ENCODE data around the gene BPNT1. TPM values are rescaled to one million over a fixed set of nuclear protein-coding genes. Genes with fewer than 3 reads are reported as not detected.
"Not testable (repeated sequence)": the region's sequence is repeated elsewhere in the genome, so short reads cannot be mapped to it uniquely, and the experiment has no call there.

BPNT1 gene, protein sequence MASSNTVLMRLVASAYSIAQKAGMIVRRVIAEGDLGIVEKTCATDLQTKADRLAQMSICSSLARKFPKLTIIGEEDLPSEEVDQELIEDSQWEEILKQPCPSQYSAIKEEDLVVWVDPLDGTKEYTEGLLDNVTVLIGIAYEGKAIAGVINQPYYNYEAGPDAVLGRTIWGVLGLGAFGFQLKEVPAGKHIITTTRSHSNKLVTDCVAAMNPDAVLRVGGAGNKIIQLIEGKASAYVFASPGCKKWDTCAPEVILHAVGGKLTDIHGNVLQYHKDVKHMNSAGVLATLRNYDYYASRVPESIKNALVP
- 45.5 and 51.5 TPM in 2 replicates for polyA plus RNA-seq (2014; cell fraction: cytosol; rRNA removed)
- 18.1 and 21.8 TPM in 2 replicates for polyA plus RNA-seq (2014; cell fraction: nucleus; rRNA removed)

- peak; percentile 93 for DNase-seq (ENCODE audit: low spot score)
Measured at GRCh38 chr1:220089650-220090556, at the start of gene BPNT1. Gene BPNT1, minus strand, starts transcription at chr1:220089788. Its CDS starts 9,942 bp downstream, at chr1:220079846.

GRCh38 chr1:220137019-220137786, 47.6 kb upstream of the BPNT1 start:
- no peak for DNase-seq (ENCODE audit: low spot score)

DNA sequence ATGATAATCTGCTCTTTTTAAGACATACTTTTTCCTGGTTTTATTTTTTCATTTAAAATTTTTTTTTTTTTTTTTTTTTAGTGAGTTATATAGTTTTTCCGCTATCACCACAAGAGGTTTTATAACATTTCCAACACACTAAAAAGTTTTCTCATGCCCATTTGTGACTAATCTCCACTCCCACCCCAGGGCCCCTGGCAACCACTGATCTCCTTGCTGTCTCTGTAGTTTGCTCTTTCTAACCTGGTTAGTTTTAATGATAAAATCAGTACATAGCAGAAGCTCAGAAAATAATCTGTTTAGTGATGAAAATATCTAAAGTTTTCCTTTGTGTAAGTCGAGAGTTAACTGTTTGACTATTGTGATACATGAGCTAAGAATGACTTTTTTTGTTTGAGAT, 46.2 kb upstream of the BPNT1 start:
- no peak for DNase-seq (ENCODE audit: low spot score)

DNA sequence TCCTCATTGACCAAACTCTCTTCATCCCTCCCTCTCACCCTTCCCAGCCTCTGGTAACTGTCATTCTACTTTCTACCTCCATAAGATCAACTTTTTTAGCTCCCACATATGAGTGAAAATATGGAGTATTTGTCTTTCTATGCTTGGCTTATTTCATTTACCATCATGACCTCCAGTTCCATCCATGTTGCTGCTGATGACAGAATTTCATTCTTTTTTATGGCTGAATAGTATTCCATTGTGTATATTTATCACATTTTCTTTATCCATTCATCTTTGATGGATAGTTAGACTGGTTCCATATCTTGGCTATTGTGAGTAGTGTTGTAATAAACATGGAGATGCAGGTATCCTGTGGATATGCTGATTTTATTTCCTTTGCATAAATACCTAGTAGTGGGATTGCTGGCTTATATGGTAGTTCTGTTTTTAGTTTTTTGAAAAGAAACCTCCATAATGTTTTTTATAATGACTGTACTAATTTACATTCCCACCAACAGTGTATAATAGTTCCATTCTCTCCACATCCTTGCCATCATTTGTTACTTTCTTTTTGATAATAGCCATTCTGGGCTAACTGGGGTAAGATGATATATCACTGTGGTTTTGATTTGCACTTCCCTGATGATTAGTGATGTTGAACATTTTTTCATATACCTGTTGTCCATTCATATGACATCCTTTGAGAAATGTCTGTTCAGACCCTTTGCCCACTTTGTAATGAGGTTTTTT, 40.1 kb upstream of the BPNT1 start:
- DNase-seq (ENCODE audit: low spot score): no peak

GRCh38 chr1:220127076-220127475, 37.5 kb upstream of the BPNT1 start:
- DNase-seq (ENCODE audit: low spot score): no peak

DNA sequence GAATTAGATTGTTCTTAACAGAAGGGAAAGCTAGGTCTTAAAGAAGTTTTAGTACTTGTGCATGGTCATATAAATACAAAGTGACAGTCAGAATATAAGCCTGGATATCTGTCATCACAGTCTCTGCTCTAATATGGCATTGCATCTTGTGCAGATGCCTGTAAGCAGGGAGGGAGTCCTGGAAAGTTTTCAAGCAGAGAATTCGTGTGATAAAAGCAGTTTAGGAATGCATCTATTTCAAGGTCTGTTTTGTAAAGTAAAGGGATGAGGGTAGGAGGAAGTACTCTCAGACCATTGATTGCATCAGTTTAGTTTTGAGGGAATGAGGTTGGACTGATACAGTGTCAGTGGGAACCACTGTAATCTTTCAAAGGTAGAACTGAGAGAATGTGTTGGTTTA, 35.0 kb upstream of the BPNT1 start:
- no peak for DNase-seq (ENCODE audit: low spot score)

DNA sequence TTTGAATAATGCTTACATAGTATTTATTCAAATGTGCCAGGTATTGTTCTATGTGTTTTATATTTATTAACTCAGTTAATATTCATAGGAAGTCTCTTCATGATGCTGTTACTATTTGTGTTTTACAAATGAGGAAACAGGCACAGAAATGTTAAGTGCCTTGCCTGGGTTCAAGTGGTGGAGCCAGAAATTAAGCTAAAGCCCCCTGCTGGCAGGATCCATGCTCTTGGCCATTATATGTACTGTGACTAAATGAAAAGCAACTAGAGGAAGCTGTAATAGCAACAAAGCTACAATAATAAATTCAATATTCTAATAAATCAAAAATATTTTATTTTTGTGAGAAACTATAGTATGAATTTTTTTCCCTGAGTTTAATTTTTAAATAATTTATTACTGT, 34.3 kb upstream of the BPNT1 start:
- peak; percentile 9 for DNase-seq (ENCODE audit: low spot score)

DNA sequence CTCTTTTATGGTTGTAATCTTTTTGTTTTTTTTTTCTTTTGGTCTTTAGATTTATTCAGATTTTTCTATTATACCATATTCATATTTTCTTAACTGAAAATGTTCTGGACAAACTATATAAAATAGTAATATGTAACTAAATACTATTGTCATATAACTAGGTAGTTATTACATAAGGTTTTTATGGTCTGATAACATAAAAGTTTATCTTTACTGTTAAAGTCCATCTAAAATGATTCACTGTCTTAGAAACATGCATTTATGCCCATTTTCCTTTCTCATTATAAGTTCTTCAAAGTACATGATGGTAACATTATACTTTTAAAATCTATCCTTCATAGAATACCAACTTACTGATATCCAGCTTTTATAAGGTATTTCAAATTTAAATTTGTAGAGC, 33.5 kb upstream of the BPNT1 start:
- DNase-seq (ENCODE audit: low spot score): no peak

DNA sequence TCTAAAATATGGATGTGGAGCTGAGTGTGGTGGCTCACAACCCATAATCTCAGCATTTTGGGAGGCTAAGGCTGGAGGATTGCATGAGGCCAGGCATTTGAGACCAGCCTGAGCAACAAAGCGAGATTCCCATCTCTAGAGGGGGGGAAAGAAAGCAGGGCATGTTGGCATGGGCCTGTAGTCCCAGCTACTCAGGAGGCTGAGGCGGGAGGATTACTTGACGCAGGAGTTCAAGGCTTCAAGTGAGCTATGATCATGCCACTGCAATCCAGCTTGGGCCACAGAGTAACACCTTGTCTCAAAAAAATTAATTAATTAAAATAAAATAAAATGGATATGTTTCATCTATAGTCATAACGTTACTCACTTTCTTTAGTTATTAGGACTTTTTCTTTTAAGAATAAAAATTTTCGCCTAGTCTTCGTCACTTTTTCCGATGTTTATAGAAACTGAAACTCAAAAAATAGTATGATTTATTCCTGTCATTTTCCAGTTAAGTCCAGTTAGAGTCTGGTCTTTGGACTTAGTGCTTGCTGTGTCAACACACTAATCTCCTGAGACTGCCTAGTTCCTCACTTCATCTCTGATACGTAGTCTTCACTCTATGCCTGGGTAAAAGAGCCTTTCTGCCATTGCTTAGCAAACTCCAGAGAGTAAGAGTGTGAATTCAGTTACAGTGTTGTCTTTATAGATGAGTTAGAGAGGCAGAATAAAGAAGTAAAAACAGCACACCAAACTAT, 32.4 kb upstream of the BPNT1 start:
- no peak for DNase-seq (ENCODE audit: low spot score)

- DNase-seq (ENCODE audit: low spot score): peak; percentile 14
Measured at GRCh38 chr1:220119043-220119512, 29.5 kb upstream of the BPNT1 start.

GRCh38 chr1:220113136-220113695, 23.6 kb upstream of the BPNT1 start:
- DNase-seq (ENCODE audit: low spot score): no peak

DNA sequence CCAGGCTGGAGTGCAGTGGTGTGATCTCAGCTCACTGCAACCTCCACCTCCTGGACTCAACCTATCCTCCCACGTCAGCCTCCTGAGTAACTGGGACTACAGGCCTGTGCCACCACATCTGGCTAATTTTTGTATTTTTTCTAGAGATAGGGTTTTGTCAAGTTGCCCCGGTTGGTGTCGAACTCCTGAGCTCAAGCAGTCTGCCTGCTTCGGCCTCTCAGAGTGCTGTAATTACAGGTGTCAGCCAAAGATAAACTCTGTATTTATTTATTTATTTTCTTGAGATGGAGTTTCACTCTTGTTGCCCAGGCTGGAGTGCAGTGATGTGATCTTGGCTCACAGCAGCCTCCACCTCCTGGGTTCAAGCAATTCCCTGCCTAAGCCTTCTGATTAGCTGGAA, 23.0 kb upstream of the BPNT1 start:
- DNase-seq (ENCODE audit: low spot score): not testable (repeated sequence)

GRCh38 chr1:220110473-220110872, 20.9 kb upstream of the BPNT1 start:
- not testable (repeated sequence) for DNase-seq (ENCODE audit: low spot score)

- no peak for DNase-seq (ENCODE audit: low spot score)
Measured at GRCh38 chr1:220099826-220100225, 10.2 kb upstream of the BPNT1 start.

DNA sequence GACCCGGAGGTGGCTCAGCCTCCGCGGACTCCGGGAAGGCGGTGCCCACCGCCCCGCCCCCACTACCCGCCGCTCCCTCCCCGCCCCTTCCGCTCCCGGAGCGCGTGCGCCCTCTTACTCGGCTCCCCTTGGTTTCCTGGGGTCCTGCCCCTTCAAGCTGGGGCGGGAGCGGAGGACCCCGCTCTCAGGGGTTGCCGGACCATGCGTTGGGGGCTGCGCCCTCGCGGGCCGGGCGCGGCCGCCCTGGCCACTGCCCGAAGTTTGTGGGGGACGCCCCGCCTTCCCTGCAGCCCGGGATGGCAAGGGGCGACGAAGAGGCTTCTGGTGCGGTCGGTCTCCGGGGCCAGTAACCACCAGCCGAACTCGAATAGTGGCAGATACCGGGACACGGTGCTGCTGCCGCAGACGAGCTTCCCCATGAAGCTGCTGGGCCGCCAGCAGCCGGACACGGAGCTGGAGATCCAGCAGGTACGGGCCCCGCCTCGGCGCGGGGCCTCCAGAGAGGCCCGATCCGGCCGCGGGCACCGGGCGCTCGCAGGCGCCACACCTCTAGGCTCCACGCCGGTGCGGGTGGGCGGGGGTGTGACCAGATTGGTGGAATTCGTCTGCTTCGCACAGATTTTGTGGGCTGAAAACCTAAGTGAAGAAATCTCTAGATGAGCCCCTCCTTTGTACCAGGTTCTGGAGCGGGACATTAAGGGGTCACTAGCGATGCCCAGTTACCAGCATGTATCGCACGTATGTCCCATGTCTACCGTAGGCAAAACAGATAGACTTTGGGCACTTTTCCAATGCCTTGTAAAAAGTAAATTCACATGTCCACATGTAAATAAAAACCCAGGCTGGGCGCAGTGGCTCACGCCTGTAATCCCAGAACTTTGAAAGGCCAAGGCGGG, 4.7 kb upstream of the BPNT1 start, which contains the start of gene IARS2:
IARS2 (plus strand) TSS at position 117 of the 896 bp plus-strand sequence; CDS start at position 202, 85 bp downstream.
- peak; percentile 83 for DNase-seq (ENCODE audit: low spot score)

DNA sequence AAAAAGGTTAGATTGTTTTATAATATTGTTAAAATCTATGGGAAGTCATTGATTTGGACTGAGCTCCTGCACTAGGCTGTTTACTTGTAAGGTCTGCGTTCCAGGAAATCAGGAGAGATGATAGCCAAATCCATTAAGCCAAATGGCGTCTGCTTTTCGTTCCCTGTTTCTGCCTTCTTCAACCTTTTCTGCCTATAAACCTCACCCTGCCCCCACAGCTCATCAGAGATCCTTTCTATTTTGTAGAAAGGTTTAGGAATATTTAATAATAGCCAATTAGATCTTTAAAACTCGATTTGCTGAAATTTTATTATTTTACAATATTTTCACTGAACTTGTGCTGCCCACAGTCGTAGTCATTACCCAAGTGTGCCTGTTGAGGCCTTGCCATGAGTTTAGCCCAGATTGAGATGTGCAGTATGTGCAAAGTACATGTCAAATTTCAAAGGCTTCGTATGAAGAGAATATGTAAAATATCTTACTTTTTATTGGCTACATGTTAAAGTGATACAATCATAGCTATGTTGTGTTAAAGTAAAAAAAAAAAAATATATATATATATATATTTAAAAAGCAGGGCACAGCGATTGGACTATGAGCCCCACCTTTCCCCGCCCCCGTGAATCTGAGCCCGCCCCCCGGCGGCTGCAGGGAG, 3.9 kb upstream of the BPNT1 start:
- DNase-seq (ENCODE audit: low spot score): no peak

GRCh38 chr1:220092694-220093093, 3.1 kb upstream of the BPNT1 start:
- no peak for DNase-seq (ENCODE audit: low spot score)

DNA sequence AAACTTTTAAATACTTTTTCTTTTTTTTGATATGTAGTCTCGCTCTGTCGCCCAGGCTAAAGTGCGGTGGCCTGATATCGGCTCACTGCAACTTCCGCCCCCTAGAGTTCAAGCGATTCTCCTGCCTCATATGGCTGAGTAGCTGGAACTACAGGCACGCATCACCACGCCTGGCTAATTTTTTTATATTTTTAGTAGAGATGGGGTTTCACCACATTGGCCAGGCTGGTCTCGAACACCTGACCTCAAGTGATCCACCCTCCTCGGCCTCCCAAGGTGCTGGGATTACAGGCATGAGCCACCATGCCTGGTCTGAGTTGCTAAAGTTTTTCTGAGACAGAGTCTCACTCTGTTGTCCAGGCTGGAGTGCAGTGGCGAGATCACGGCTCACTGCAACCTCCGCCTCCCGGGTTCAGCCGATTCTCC, 3.3 kb downstream of the BPNT1 start:
- DNase-seq (ENCODE audit: low spot score): not testable (repeated sequence)

Data from SK-N-DZ (cell line).